ENCODE data around the gene ACE. TPM values are rescaled to one million over a fixed set of nuclear protein-coding genes. Genes with fewer than 3 reads are reported as not detected.
A peak's percentile ranks its signal among the peaks of the same experiment; 100 is the strongest.
"Not testable (repeated sequence)": the region's sequence is repeated elsewhere in the genome, so short reads cannot be mapped to it uniquely, and the experiment has no call there.

ACE gene
- total RNA-seq, 4 donors from 2014 or later: 42.9 to 1,678 (median 1,106) TPM

- H3K36me3 ChIP-seq: no peaks in the 10 kb centered on the region
- no peak for DNase-seq
- no peak overlapping the region for H3K4me3 ChIP-seq
- no peaks in the 10 kb centered on the region for H3K27me3 ChIP-seq
- TF ChIP-seq POLR2A (IDR thresholded peaks at IDR 0.05): no peak
- TF ChIP-seq CTCF (IDR thresholded peaks at IDR 0.05): no peak
- H3K4me1 ChIP-seq: peaks cover 0 to 45% (median 10%) of the 10 kb centered on the region in 4 donors
- H3K27ac ChIP-seq: peak overlapping the region in 3 of 4 donors; percentile 66 to 94 (median 94)
- H3K9me3 ChIP-seq: no peaks in the 10 kb centered on the region
These were observed 21.9 kb upstream of the ACE start for GRCh38 chr17:63454915-63455314.

GRCh38 chr17:63455417-63455816, 21.4 kb upstream of the ACE start:
- Histone ChIP-seq H3K36me3 (no peaks in the 10 kb centered on the region), H3K27me3 (no peaks in the 10 kb centered on the region), H3K27ac (peak overlapping the region in 2 of 4 donors; percentile 94), H3K4me1 (peaks cover 0 to 41% (median 10%) of the 10 kb centered on the region in 4 donors), H3K9me3 (no peaks in the 10 kb centered on the region), H3K4me3 (no peak overlapping the region)
- peak in 2 of 3 donors; percentile 81 to 88 for DNase-seq
- TF ChIP-seq CTCF (IDR thresholded peaks at IDR 0.05) (no peak), POLR2A (IDR thresholded peaks at IDR 0.05) (peak in 1 of 2 donors; percentile 76)

GRCh38 chr17:63458478-63458877, 18.4 kb upstream of the ACE start:
- Histone ChIP-seq H3K9me3 (no peaks in the 10 kb centered on the region), H3K27me3 (no peaks in the 10 kb centered on the region), H3K36me3 (no peaks in the 10 kb centered on the region), H3K27ac (no peak overlapping the region), H3K4me1 (peaks cover 0 to 20% (median 4%) of the 10 kb centered on the region in 4 donors), H3K4me3 (no peak overlapping the region)
- TF ChIP-seq POLR2A (IDR thresholded peaks at IDR 0.05): no peak
- no peak for TF ChIP-seq CTCF (IDR thresholded peaks at IDR 0.05)
- no peak for DNase-seq

GRCh38 chr17:63460018-63460417, 16.8 kb upstream of the ACE start:
- DNase-seq: no peak
- Histone ChIP-seq H3K27me3 (no peaks in the 10 kb centered on the region), H3K9me3 (no peaks in the 10 kb centered on the region), H3K27ac (no peak overlapping the region), H3K4me1 (peaks cover 0 to 4% (median 1%) of the 10 kb centered on the region in 4 donors), H3K4me3 (no peak overlapping the region), H3K36me3 (no peaks in the 10 kb centered on the region)
- TF ChIP-seq POLR2A (IDR thresholded peaks at IDR 0.05) (no peak), CTCF (IDR thresholded peaks at IDR 0.05) (no peak)

- TF ChIP-seq POLR2A (IDR thresholded peaks at IDR 0.05) (no peak), CTCF (IDR thresholded peaks at IDR 0.05) (no peak)
- no peaks in the 10 kb centered on the region for H3K4me1 ChIP-seq
- H3K36me3 ChIP-seq: no peaks in the 10 kb centered on the region
- H3K27ac ChIP-seq: no peak overlapping the region
- no peak for DNase-seq
- no peaks in the 10 kb centered on the region for H3K9me3 ChIP-seq
- no peak overlapping the region for H3K4me3 ChIP-seq
- H3K27me3 ChIP-seq: no peaks in the 10 kb centered on the region
These were observed 13.1 kb upstream of the ACE start for GRCh38 chr17:63463771-63464170.

GRCh38 chr17:63464691-63465236, 12.1 kb upstream of the ACE start:
- Histone ChIP-seq H3K9me3 (no peaks in the 10 kb centered on the region), H3K4me1 (no peaks in the 10 kb centered on the region), H3K4me3 (no peak overlapping the region), H3K27me3 (no peaks in the 10 kb centered on the region), H3K36me3 (no peaks in the 10 kb centered on the region), H3K27ac (no peak overlapping the region)
- TF ChIP-seq POLR2A (IDR thresholded peaks at IDR 0.05) (no peak), CTCF (IDR thresholded peaks at IDR 0.05) (no peak)
- DNase-seq: no peak

GRCh38 chr17:63468099-63468498, 8.8 kb upstream of the ACE start:
- H3K9me3 ChIP-seq, H3K27ac ChIP-seq, H3K4me3 ChIP-seq, DNase-seq, H3K4me1 ChIP-seq, H3K27me3 ChIP-seq, H3K36me3 ChIP-seq: not testable (repeated sequence)
